AG04450 (cell line): Measurements from ENCODE around the gene PPT2. TPM values are rescaled to one million over a fixed set of nuclear protein-coding genes. Genes with fewer than 3 reads are reported as not detected.
A peak's percentile ranks its signal among the peaks of the same experiment; 100 is the strongest.
"Not testable (repeated sequence)": the region's sequence is repeated elsewhere in the genome, so short reads cannot be mapped to it uniquely, and the experiment has no call there.

Source experiments
- CTCF ChIA-PET: fragments of 300-600, 350-600 bp; formaldehyde crosslinking; extraction: SDS; loops from one replicate; lab custom pipeline; 2022; ENCODE audit warnings: antibody characterized with exemption, inconsistent platforms; lab: Charles Lee
- POLR2A ChIA-PET: fragments of 350-600 bp; formaldehyde crosslinking; extraction: SDS; loops from one replicate; lab custom pipeline; 2021; ENCODE audit warnings: antibody characterized with exemption, inconsistent platforms; lab: Yijun Ruan, JAX
- DNase-seq: peaks from one replicate; pipeline ENCODE4 v3.0.0-alpha.2; 2011; ENCODE audit warnings: low read depth, low spot score
- H3K27ac ChIP-seq: one replicate; pipeline ENCODE4 v1.5.1; 2012; ENCODE audit warnings: low read depth, low read length, control low read depth
- H3K27me3 ChIP-seq: one replicate; pipeline ENCODE4 v1.6.0; 2012; ENCODE audit warnings: low read length; ENCODE audit not compliant: control insufficient read depth, insufficient read depth
- H3K4me3 ChIP-seq: 2 replicates; pipeline ENCODE4 v1.5.1; 2011; ENCODE audit warnings: mild to moderate bottlenecking, low read depth, low read length, control low read depth
- H3K9me3 ChIP-seq: 2 replicates; pipeline ENCODE4 v1.5.1; 2012; ENCODE audit warnings: low read length; ENCODE audit not compliant: control insufficient read depth, insufficient read depth
- CTCF ChIP-seq: IDR thresholded peaks from 2 replicates; pipeline ENCODE4 v1.5.1; 2011; ENCODE audit warnings: low read depth, low read length, control low read depth, inconsistent platforms
- polyA plus RNA-seq: library from polyadenylated mRNA; depleted of rRNA; stranded (reverse); fragments of >200 nt; gene quantifications from 2 replicates; pipeline ENCODE4 v1.2.3, GENCODE V29; 2011

PPT2 gene
- polyA plus RNA-seq, 1 experiment: 12.6 TPM

DNA sequence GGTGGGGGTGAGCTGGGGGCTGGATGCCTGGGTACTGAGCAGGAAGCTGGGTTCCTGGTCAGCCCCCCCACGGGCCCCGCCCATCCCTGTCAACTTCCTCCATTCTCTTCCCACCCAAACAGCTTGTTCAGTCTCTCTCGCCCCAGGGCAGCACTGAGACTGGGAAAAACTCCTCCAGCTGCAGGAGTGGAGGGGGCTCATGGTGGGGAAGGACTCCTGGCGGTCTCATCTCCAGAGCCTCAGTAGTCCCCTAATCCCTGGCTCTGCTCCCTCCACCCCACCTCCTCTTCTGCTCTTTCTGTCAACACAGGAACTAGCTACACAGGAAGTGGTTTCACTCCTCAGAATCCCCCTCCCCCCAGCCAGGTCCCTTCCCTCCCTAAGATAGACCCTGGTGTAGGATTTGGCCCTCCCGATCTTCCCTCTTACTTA is 38.7 kb downstream of the PPT2 start, which contains the start of gene GPSM3:
GPSM3 (minus strand) TSS at position 36 of the 432 bp plus-strand sequence. CDS start 130 bp downstream, outside the sequence.
- DNase-seq: no peak
- ChIA-PET CTCF (no interaction called here), POLR2A (interaction anchor here (1.0 kb wide), 1 partner anchor 16 kb away, joined by 3 read pairs; the partner anchor contains the start of gene AGPAT1)
- Histone ChIP-seq H3K4me3 (0 out of 2 replicates have a peak within 1 kb of the TSS, but pooled peaks have one; percentile 10), H3K27me3 (no peaks in the 10 kb centered on the region), H3K9me3 (peaks cover 4% of the 10 kb centered on the region; the same call in 1 of the 2 replicates), H3K27ac (peak within 1 kb of the TSS; percentile 39)
- TF ChIP-seq CTCF: no peak

GRCh38 chr6:32193096-32193495 is 39.2 kb downstream of the PPT2 start:
- H3K27me3 ChIP-seq, CTCF ChIA-PET, H3K4me3 ChIP-seq, H3K9me3 ChIP-seq, H3K27ac ChIP-seq, DNase-seq: not testable (repeated sequence)
- POLR2A ChIA-PET: interaction anchor here (1.0 kb wide), 1 partner anchor 17 kb away, joined by 3 read pairs; the partner anchor contains the start of gene AGPAT1

- DNase-seq: no peak
- Histone ChIP-seq H3K4me3 (no peak overlapping the region), H3K27me3 (no peaks in the 10 kb centered on the region), H3K27ac (no peak overlapping the region), H3K9me3 (peaks cover 1% of the 10 kb centered on the region; the same call in 1 of the 2 replicates)
- ChIA-PET CTCF (interaction anchor here (1.2 to 2.0 kb wide), 4 partner anchors 15 to 75 kb away, joined by 3 to 13 read pairs (median 8); partner anchors contain the start of genes ATF6B and PRRT1), POLR2A (interaction anchor here (1.8 kb wide), 1 partner anchor 777 kb away, joined by 30 read pairs; no protein-coding TSS in a partner anchor)
- TF ChIP-seq CTCF: no peak
These were observed 40.4 kb downstream of the PPT2 start for GRCh38 chr6:32194388-32194787.

- no peak for DNase-seq
- POLR2A ChIA-PET: interaction anchor here (0.5 to 2.0 kb wide), 8 partner anchors 18 to 1123 kb away, joined by 3 to 30 read pairs (median 8); partner anchors contain the start of genes ATF6B, FKBPL and ZBTB22
- H3K4me3 ChIP-seq: peak overlapping the region; percentile 60
- H3K9me3 ChIP-seq: no peaks in the 10 kb centered on the region; the same call in 1 of the 2 replicates
- CTCF ChIA-PET: interaction anchor here (0.5 to 2.1 kb wide), 31 partner anchors 9 to 1018 kb away, joined by 3 to 18 read pairs (median 4); partner anchors contain the start of genes AGPAT1, ATF6B, ATP6V1G2 and EGFL8
- TF ChIP-seq CTCF: peak; percentile 65
- H3K27me3 ChIP-seq: no peaks in the 10 kb centered on the region
- H3K27ac ChIP-seq: peak overlapping the region; percentile 84
These were observed 41.1 kb downstream of the PPT2 start for GRCh38 chr6:32194825-32195651.

DNA sequence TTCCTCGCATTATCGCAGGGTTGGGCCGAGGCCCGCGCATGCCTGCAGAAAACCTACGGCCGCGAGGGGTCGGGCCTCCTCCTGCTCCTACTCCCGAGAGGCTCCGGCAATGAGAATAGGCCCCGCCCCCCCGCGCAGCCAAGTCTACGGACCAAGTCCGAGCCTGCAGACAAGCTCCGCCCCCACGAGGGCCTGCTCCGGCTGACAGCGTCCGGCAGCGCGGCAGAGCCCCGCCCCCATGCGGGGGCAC is 41.6 kb downstream of the PPT2 start:
- Histone ChIP-seq H3K27ac (no peak overlapping the region), H3K27me3 (no peaks in the 10 kb centered on the region), H3K9me3 (no peaks in the 10 kb centered on the region; the same call in 1 of the 2 replicates), H3K4me3 (peak overlapping the region; percentile 83)
- DNase-seq: peak; percentile 100
- CTCF ChIA-PET: interaction anchor here (0.6 to 2.1 kb wide), 32 partner anchors 8 to 1933 kb away, joined by 3 to 18 read pairs (median 4); partner anchors contain the start of genes AGPAT1, ATF6B, ATP6V1G2 and EGFL8
- peak; percentile 56 for TF ChIP-seq CTCF
- POLR2A ChIA-PET: interaction anchor here (0.7 to 2.0 kb wide), 7 partner anchors 19 to 1122 kb away, joined by 3 to 30 read pairs (median 11); partner anchors contain the start of genes ATF6B, FKBPL and ZBTB22
